Right lung (tissue), 10 donors: ENCODE measurements around the gene OR10K2. TPM values are rescaled to one million over a fixed set of nuclear protein-coding genes. Genes with fewer than 3 reads are reported as not detected.
"Not testable (repeated sequence)": the region's sequence is repeated elsewhere in the genome, so short reads cannot be mapped to it uniquely, and the experiment has no call there.

ENCODE experiments used
- DNase-seq, 2 donors: peaks; one replicate each; pipeline ENCODE4 v3.0.0-alpha.2; 2013
- long read RNA-seq, 8 donors: transcript quantifications; one replicate each; lab custom pipeline, GENCODE V29; 2026
- polyA plus RNA-seq, 5 donors: library from polyadenylated mRNA; unstranded; fragments of 120-200 nt; gene quantifications; one replicate each; pipeline versions ENCODE4 v1.2.1 to v1.2.3, GENCODE V29; 2013; ENCODE audit warnings: inconsistent platforms in 1 of 5, low replicate concordance in 1 of 5; ENCODE audit not compliant: insufficient read length in 5 of 5, insufficient read depth in 1 of 5

Gene OR10K2, protein sequence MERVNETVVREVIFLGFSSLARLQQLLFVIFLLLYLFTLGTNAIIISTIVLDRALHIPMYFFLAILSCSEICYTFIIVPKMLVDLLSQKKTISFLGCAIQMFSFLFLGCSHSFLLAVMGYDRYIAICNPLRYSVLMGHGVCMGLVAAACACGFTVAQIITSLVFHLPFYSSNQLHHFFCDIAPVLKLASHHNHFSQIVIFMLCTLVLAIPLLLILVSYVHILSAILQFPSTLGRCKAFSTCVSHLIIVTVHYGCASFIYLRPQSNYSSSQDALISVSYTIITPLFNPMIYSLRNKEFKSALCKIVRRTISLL
- polyA plus RNA-seq = under 1 TPM in 1 of 5 donors, not detected in 4; 0.08 TPM
- long read RNA-seq, donor 1 = 0 reads
- long read RNA-seq, donor 2 = 0 reads
- long read RNA-seq, donor 3 = 0 reads
- long read RNA-seq, donor 4 = 0 reads
- long read RNA-seq, donor 5 = 0 reads
- long read RNA-seq, donor 6 = 0 reads
- long read RNA-seq, donor 7 = 0 reads
- long read RNA-seq, donor 8 = 0 reads

GRCh38 chr1:158426137-158426536, at the start of gene OR10K2:
OR10K2 (minus strand) TSS chr1:158426237; CDS start chr1:158420866, 5,371 bp downstream.
- DNase-seq = no peak

- no peak for DNase-seq
Observed at GRCh38 chr1:158471920-158472319, 45.9 kb upstream of the OR10K2 start, which contains the start of gene OR10R2. OR10R2 (plus strand) TSS chr1:158472220; CDS start chr1:158472326, 106 bp downstream.

- DNase-seq = no peak
Observed at GRCh38 chr1:158461534-158461933, 35.5 kb upstream of the OR10K2 start, which contains the start of gene OR10K1. OR10K1 (plus strand) TSS chr1:158461834; CDS start chr1:158465562, 3,728 bp downstream.

GRCh38 chr1:158458263-158458662, 32.2 kb upstream of the OR10K2 start:
- no peak for DNase-seq

- DNase-seq = no peak
Observed at GRCh38 chr1:158457246-158457645, 31.2 kb upstream of the OR10K2 start.

GRCh38 chr1:158454537-158454936, 28.5 kb upstream of the OR10K2 start:
- no peak for DNase-seq

DNA sequence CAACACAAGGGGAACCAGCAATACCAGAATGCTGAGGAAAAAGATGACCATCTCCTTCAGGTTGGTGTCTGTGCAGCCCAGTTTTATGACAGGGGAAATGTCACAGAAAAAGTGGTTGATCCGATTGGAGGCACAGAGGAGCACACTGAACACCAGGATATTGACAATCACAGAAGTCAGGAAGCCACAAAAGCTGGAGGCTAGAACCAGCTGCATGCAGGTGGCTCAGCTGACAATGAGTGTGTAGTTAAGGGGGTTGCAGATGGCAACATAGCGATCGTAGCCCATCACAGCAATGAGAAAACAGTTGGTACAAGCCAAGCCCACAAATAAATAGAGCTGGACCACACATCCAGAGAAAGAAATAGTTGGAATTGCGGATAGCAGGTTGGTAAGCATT, 19.3 kb upstream of the OR10K2 start:
- no peak for DNase-seq

- DNase-seq = no peak
Observed at GRCh38 chr1:158434741-158435140, 8.7 kb upstream of the OR10K2 start.

GRCh38 chr1:158430163-158430562, 4.1 kb upstream of the OR10K2 start:
- not testable (repeated sequence) for DNase-seq

- DNase-seq = no peak
Observed at GRCh38 chr1:158425027-158425426, 1.0 kb downstream of the OR10K2 start.

DNA sequence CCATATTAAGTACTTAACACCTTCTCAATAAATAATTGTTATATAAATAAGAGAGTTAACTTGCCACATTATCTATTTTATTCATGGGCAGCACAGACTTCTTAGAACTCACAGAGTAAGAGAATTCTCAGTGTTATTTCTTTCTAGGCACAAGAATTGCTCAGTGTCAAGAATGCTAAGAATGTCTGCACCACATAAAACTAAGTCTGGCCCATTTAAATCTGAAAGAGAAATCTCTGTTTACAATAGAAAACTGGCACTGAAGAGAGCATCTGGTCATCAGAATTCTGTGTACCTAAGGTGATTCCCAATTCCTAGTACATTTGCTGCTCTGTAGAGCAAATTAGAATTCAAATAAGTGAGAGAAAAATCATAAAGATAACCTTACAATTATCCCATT, 3.8 kb downstream of the OR10K2 start:
- no peak for DNase-seq

GRCh38 chr1:158417586-158417985, 8.5 kb downstream of the OR10K2 start:
- DNase-seq = no peak

DNA sequence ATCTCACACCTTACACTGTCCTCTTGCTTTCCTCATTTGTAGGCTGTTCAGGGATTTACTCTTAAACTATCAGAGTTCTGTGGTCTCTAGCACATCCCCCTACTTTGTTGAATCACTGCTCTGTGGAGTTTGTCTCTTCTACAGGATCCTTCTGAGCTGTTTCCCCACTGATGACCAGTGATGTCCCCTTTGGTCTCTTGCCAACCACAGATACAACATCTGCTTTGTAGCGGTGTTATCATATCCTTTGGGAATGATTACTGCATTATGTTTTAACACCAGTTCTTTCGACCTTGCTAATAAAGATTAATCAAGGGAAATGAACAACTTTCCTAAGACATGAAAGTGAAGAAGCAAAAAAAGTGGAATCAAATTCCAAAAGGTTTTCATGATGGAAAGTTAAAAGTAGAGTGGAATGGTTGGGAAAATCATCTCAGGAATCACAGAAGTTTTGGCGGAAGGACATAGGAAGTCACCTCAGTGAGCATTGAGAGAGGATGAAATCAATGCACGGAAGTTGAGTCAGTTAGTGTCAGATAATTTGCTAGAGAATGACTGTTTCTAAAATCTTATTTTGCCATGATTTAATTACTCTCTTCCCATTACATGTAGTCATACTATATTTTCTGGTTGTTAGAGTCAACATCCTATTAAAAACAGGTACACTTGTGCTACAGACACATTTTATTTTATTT, 11.2 kb downstream of the OR10K2 start:
- no peak for DNase-seq

GRCh38 chr1:158407092-158407491, 18.9 kb downstream of the OR10K2 start:
- DNase-seq = no peak

GRCh38 chr1:158400871-158401270, 25.2 kb downstream of the OR10K2 start:
- no peak for DNase-seq

GRCh38 chr1:158398818-158399514, 27.1 kb downstream of the OR10K2 start, which contains the start of gene OR10T2:
OR10T2 (minus strand) TSS chr1:158399466; CDS start chr1:158399466, 0 bp downstream.
- DNase-seq = no peak

DNA sequence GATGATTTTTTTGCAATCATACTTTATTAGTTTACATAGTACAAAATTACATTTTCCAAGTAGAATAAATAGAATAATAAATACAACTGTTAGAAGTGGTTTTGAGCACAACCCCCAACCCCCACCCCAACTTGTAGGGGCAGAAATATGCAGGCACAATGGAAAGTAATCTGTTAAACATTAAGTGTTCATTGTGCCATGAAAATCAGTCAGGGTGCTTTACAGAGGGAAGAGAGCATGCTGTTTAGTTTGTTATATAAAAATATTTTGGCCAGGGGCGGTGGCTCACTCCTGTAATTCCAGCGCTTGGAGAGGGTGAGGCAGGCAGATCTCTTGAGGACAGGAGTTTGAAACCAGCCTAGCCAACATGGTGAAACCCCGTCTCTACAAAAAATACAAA, 29.4 kb downstream of the OR10K2 start:
- DNase-seq = no peak

- no peak for DNase-seq
Observed at GRCh38 chr1:158393476-158393875, 32.6 kb downstream of the OR10K2 start.

- no peak for DNase-seq
Observed at GRCh38 chr1:158391099-158391498, 34.9 kb downstream of the OR10K2 start.

GRCh38 chr1:158390331-158390730, 35.7 kb downstream of the OR10K2 start:
- no peak for DNase-seq

GRCh38 chr1:158374860-158375259, 51.2 kb downstream of the OR10K2 start:
- no peak for DNase-seq

DNA sequence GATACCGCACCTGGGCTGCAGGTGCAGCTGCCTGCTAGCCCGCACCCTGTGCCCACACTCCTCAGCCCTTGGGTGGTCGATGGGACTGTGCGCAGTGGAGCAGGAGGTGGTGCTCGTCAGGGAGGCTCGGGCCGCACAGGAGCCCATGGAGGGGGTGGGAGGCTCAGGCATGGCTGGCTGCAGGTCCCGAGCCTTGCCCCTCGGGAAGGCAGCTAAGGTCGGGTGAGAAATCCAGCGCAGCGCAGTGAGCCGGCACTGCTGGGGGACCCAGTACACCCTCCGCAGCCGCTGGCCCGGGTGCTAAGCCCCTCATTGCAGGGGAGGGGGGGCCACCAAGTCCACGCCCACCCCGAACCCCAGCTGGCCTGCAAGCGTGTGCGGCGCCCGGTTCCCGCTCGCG, 51.9 kb downstream of the OR10K2 start:
- DNase-seq = not testable (repeated sequence)
